GM12878 (cell line): Measurements from ENCODE around the gene TYRO3. TPM values are rescaled to one million over a fixed set of nuclear protein-coding genes. Genes with fewer than 3 reads are reported as not detected.
"Not testable (repeated sequence)": the region's sequence is repeated elsewhere in the genome, so short reads cannot be mapped to it uniquely, and the experiment has no call there.

Source experiments
- ATAC-seq: fragments of 200-7000 bp; cut with Tn5 transposase; 3 replicates; pipeline ENCODE4 v1.9.1; 2020; ENCODE audit warnings: mild to moderate bottlenecking, moderate library complexity
- BruUV-seq: library from RNA; stranded (reverse); fragments of 400-500 nt; replicated peaks from 2 replicates; lab custom pipeline; 2021; lab: Mats Ljungman, UMichigan
- CTCF ChIA-PET: fragments of 300-600 bp; sonication (Branson Sonifier 250); formaldehyde crosslinking; extraction: SDS; loops from one replicate; lab custom pipeline; 2021; ENCODE audit warnings: inconsistent platforms; lab: Yijun Ruan, JAX
- POLR2A ChIA-PET: fragments of 350-600 bp; formaldehyde crosslinking; extraction: SDS; loops from one replicate; lab custom pipeline; 2021; ENCODE audit warnings: inconsistent platforms; lab: Charles Lee
- RAD21 ChIA-PET: fragments of 300-600 bp; sonication (Branson Sonifier 250); formaldehyde crosslinking; loops from one replicate; lab custom pipeline; 2023; ENCODE audit warnings: antibody characterized with exemption; ENCODE audit not compliant: unreplicated experiment; lab: Charles Lee
- SMC1A ChIA-PET: fragments of 300-600 bp; sonication (Branson Sonifier 250); formaldehyde crosslinking; loops from one replicate; lab custom pipeline; 2023; ENCODE audit not compliant: unreplicated experiment, uncharacterized antibody; lab: Charles Lee
- DNase-seq: peaks from one replicate; pipeline ENCODE4 v3.0.0-alpha.2; 2011; ENCODE audit warnings: low read depth, low spot score
- FAIRE-seq: peaks from 3 replicates; lab custom pipeline; 2011; peaks lifted over from hg19 to GRCh38; lab: Jason Lieb, UNC
- H2AFZ ChIP-seq: 2 replicates; pipeline ENCODE4 v1.6.0; 2011; ENCODE audit warnings: low read depth, low read length, control low read depth; ENCODE audit not compliant: control insufficient read depth
- H3K27ac ChIP-seq: 2 replicates; pipeline ENCODE4 v1.5.1; 2011; ENCODE audit warnings: control low read depth; ENCODE audit not compliant: control insufficient read depth, insufficient read depth
- H3K27me3 ChIP-seq, 2 experiments: replicated peaks in 1 of 2; 2 replicates each; pipeline versions ENCODE4 v1.6.0 to v1.6.1; 2011; ENCODE audit warnings: low read length in 1 of 2; ENCODE audit not compliant: control insufficient read depth in 2 of 2, insufficient read depth in 2 of 2
- H3K36me3 ChIP-seq, 2 experiments: 2 replicates each; pipeline ENCODE4 v1.5.1; 2011; ENCODE audit warnings: low read length in 1 of 2; ENCODE audit not compliant: control insufficient read depth in 2 of 2, insufficient read depth in 2 of 2
- H3K4me1 ChIP-seq: 2 replicates; pipeline ENCODE4 v1.6.1; 2011; ENCODE audit warnings: mild to moderate bottlenecking, low read length, moderate library complexity, mixed read lengths; ENCODE audit not compliant: control insufficient read depth, insufficient read depth
- H3K4me2 ChIP-seq: 2 replicates; pipeline ENCODE4 v1.6.0; 2011; ENCODE audit warnings: control low read depth; ENCODE audit not compliant: control insufficient read depth, insufficient read depth
- H3K4me3 ChIP-seq: fragments of 200-600 bp; sonication (generic); 2 replicates; pipeline ENCODE4 v1.5.1; 2016
- H3K79me2 ChIP-seq: 2 replicates; pipeline ENCODE4 v1.6.0; 2011; ENCODE audit warnings: low read length; ENCODE audit not compliant: control insufficient read depth, insufficient read depth
- H3K9ac ChIP-seq: 2 replicates; pipeline ENCODE4 v1.8.0; 2011; ENCODE audit warnings: low read length, control low read depth, mixed read lengths; ENCODE audit not compliant: control insufficient read depth, insufficient read depth
- H3K9me3 ChIP-seq: replicated peaks from 3 replicates; pipeline ENCODE4 v1.5.1; 2011; ENCODE audit warnings: mild to moderate bottlenecking, low read length; ENCODE audit not compliant: control insufficient read depth, insufficient read depth
- H4K20me1 ChIP-seq: 2 replicates; pipeline ENCODE4 v1.6.0; 2011; ENCODE audit not compliant: control insufficient read depth, insufficient read depth
- CBX3 ChIP-seq: fragments of 200-600 bp; sonication (generic); IDR thresholded peaks from 2 replicates; pipeline ENCODE4 v1.6.1; 2016; ENCODE audit warnings: low read depth, borderline replicate concordance
- CHD4 ChIP-seq: fragments of 200-600 bp; sonication (generic); IDR thresholded peaks from 2 replicates; pipeline ENCODE4 v1.6.1; 2016; ENCODE audit warnings: mild to moderate bottlenecking
- E2F4 ChIP-seq: IDR thresholded peaks from 2 replicates; pipeline ENCODE4 v1.6.1; 2012; ENCODE audit warnings: low read depth, low read length, improper control_type of control experiment
- EGR1 ChIP-seq, 2 experiments: IDR thresholded peaks; 1 replicate in 1 of 2; 2 replicates in 1 of 2; pipeline ENCODE4 v1.6.1; 2011 to 2012; ENCODE audit warnings: low read depth in 2 of 2, low read length in 2 of 2, borderline replicate concordance in 1 of 2, mild to moderate bottlenecking in 1 of 2, moderate library complexity in 1 of 2
- ELK1 ChIP-seq: IDR thresholded peaks from 2 replicates; pipeline ENCODE4 v1.6.1; 2012; ENCODE audit warnings: low read depth, low read length, improper control_type of control experiment
- MAX ChIP-seq: IDR thresholded peaks from 2 replicates; pipeline ENCODE4 v1.6.1; 2012; ENCODE audit warnings: low read depth, low read length, improper control_type of control experiment
- SKIL ChIP-seq: fragments of 450-650 bp; IDR thresholded peaks from 2 replicates; pipeline ENCODE4 v1.6.1; 2017; ENCODE audit warnings: mild to moderate bottlenecking, low read depth, inconsistent platforms; ENCODE audit not compliant: poor library complexity, severe bottlenecking
- SMC3 ChIP-seq: IDR thresholded peaks from 2 replicates; pipeline ENCODE4 v1.6.1; 2011; ENCODE audit warnings: low read length, improper control_type of control experiment, borderline replicate concordance
- TARDBP ChIP-seq: IDR thresholded peaks from 2 replicates; pipeline ENCODE4 v1.6.1; 2016; ENCODE audit warnings: borderline replicate concordance
- ZSCAN29 ChIP-seq: fragments of 450-650 bp; IDR thresholded peaks from 2 replicates; pipeline ENCODE4 v1.6.1; 2017; ENCODE audit warnings: mild to moderate bottlenecking, moderate library complexity
- WGBS: methylation state at CpG from one replicate; pipeline ENCODE4 v1.1.6; 2016; ENCODE audit warnings: low lambda C conversion rate; ENCODE audit not compliant: insufficient replicate concordance, insufficient coverage; ENCODE audit errors: missing lambda C conversion rate; 5-methylcytosine and 5-hydroxymethylcytosine counted together
- in situ Hi-C: fragments of 300-500 bp; cut with MboI; formaldehyde crosslinking; loops from 9 replicates; pipeline ENCODE4 v1.14.3; 2018; ENCODE audit warnings: mixed read lengths
- intact Hi-C: fragments of 100-400 bp; cut with micrococcal nuclease; formaldehyde crosslinking; loops from one replicate; pipeline ENCODE4 v1.14.2; 2022; ENCODE audit not compliant: unreplicated experiment
- polyA plus RNA-seq, 11 experiments: library from polyadenylated mRNA; depleted of rRNA in 4 of 11; unstranded in 6 of 11; stranded (reverse) in 5 of 11; fragments of >200 nt; fragmentation: Nextera tagmentation in 4 of 11; fragmentation: Illumina TruSeq in 1 of 11; extraction: Ambion mirVana in 4 of 11; extraction: Trizol in 1 of 11; gene quantifications; 1 replicate in 1 of 11; 2 replicates in 10 of 11; pipeline versions ENCODE4 v1.2.1 to v1.2.3, GENCODE V29; 2011 to 2016; ENCODE audit warnings: inconsistent platforms in 2 of 11, missing spikeins in 2 of 11, low read depth in 1 of 11
- total RNA-seq, 4 experiments: library from RNA; depleted of rRNA in 3 of 4; stranded (reverse); fragments of >200 nt in 3 of 4; fragmentation: Illumina TruSeq in 1 of 4; extraction: Trizol in 1 of 4; gene quantifications; 2 replicates each; pipeline versions ENCODE4 v1.2.1 to v1.2.3, GENCODE V29; 2013 to 2021

The TYRO3 gene
- total and polyA plus RNA-seq, 10 of the 15 experiments (the other 5 are each of a cell fraction or from before 2014, with no cell fraction given): 0.06 to 0.28 (median 0.13) TPM; not detected in 4

GRCh38 chr15:41592718-41593117 is 33.7 kb downstream of the TYRO3 start:
- CTCF ChIA-PET, H3K4me3 ChIP-seq: not testable (repeated sequence)
- WGBS: 63% methylated on average over 8 of the region's 8 CpGs

GRCh38 chr15:41594801-41595746 is 36.1 kb downstream of the TYRO3 start:
- intact Hi-C loops: no loop called here
- RAD21 ChIA-PET: no interaction called here
- WGBS: 34% methylated on average over 10 of the region's 10 CpGs
- no TSS peak for BruUV-seq
- Histone ChIP-seq H3K9me3 (no peaks in the 10 kb centered on the region), H3K4me2 (no peak overlapping the region), H2AFZ (no peak overlapping the region), H3K27me3 (no peaks in the 10 kb centered on the region; a peak in 1 of 4 replicates), H3K36me3 (no peaks in the 10 kb centered on the region), H3K4me3 (no peak overlapping the region), H3K27ac (no peak overlapping the region), H4K20me1 (no peaks in the 10 kb centered on the region), H3K9ac (no peak overlapping the region), H3K79me2 (no peaks in the 10 kb centered on the region), H3K4me1 (no peaks in the 10 kb centered on the region)
- in situ Hi-C loops: no loop called here
- ATAC-seq (no peak), FAIRE-seq (no peak), DNase-seq (no peak)
- CTCF ChIA-PET: interaction anchor here (0.8 to 1.1 kb wide), 2 partner anchors 9 to 129 kb away, joined by 3 to 5 read pairs; no protein-coding TSS in a partner anchor
- SMC1A ChIA-PET: interaction anchor here (1.0 kb wide), 1 partner anchor 18 kb away, joined by 3 read pairs; no protein-coding TSS in a partner anchor
- POLR2A ChIA-PET: no interaction called here
- TF ChIP-seq CHD4 (no peak), ZSCAN29 (no peak), SKIL (no peak), E2F4 (no peak), EGR1 (IDR thresholded peaks at IDR 0.05; ENCODE audit: borderline replicate concordance in 1 of 2, low read depth in 2 of 2, low read length in 2 of 2) (no peak), CBX3 (no peak), TARDBP (no peak), ELK1 (no peak), MAX (no peak), SMC3 (no peak)

More at GRCh38 chr15:41592718-41593117, 33.7 kb downstream of the TYRO3 start:
- intact Hi-C loops, H3K9me3 ChIP-seq, H3K4me1 ChIP-seq, H2AFZ ChIP-seq, H3K27me3 ChIP-seq, DNase-seq, H3K9ac ChIP-seq, H3K4me2 ChIP-seq, FAIRE-seq, H3K79me2 ChIP-seq, BruUV-seq, H3K36me3 ChIP-seq, RAD21 ChIA-PET, SMC1A ChIA-PET, in situ Hi-C loops, H4K20me1 ChIP-seq, ATAC-seq, H3K27ac ChIP-seq: not testable (repeated sequence)
- POLR2A ChIA-PET: interaction anchor here (0.6 kb wide), 2 partner anchors 32 to 577 kb away, joined by 3 to 8 read pairs; no protein-coding TSS in a partner anchor
